Glomerular visceral epithelial cell (primary cell): ENCODE results near the gene DDX10.
"Not testable (repeated sequence)": the region's sequence is repeated elsewhere in the genome, so short reads cannot be mapped to it uniquely, and the experiment has no call there.

ENCODE experiments used
- DNase-seq: peaks from one replicate; pipeline ENCODE4 v3.0.0-alpha.2; 2016; ENCODE audit errors: extremely low spot score

Gene DDX10

DNA sequence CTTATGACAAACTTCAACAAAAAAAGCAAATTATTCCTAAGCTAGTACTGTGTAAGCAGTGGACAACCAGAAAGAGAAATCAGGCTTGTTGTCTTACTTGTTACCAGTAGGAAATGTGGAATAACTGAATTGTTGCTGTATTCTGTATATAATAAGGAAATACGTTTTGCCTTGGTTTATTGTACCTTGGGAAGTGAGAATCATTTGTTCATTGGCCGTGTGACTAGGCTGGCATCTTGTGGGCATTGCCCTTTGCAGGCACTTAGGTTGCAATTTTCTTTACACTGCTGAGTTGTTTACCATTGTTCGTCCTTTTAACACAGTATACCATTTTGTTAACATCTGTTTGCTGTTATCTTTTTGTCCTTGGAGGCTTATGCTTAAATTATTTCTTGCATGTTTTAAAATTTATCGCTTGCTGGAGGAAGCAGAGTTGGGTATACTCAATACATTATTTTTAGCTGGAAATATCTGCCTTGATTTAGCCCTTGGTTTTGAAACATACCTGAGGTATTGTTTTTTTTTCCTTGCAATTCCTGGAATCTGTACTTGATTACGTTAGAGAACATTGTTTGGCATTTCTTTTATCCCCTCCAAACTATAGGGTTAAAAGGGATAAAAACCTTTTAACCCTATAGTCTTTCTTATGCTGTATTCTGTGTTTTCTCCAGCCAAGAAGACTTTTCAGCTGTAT lies 109.3 kb downstream of the DDX10 start:
- no peak for DNase-seq

DNA sequence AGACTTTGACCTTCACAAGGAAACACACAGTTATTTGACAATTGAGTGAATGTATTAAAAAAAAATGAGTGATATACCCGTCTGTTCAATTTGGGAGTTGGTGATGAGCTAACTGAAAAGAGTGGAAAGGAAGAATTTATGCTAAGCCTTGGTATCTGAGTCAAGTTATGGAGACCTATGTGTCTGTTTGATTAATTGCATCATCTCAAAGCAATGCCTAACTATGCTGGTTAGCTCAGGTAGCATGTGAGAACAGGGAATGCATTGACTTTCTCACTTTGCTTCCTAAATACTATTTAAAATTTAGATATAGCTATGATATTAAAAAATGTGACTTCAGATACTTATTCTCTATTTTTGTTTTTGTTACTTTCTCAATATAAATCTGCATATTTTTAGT lies 110.5 kb downstream of the DDX10 start:
- DNase-seq = peak; percentile 7

DNA sequence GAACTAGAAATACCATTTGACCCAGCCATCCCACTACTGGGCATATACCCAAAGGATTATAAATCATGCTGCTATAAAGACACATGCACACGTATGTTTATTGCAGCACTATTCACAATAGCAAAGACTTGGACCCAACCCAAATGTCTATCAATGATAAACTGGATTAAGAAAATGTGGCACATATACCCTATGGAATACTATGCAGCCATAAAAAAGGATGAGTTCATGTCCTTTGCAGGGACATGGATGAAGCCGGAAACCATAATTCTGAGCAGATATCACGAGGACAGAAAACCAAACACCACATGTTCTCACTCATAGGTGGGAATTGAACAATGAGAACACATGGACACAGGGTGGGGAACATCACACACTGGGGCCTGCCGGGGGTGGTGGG lies 114.3 kb downstream of the DDX10 start:
- DNase-seq = not testable (repeated sequence)

DNA sequence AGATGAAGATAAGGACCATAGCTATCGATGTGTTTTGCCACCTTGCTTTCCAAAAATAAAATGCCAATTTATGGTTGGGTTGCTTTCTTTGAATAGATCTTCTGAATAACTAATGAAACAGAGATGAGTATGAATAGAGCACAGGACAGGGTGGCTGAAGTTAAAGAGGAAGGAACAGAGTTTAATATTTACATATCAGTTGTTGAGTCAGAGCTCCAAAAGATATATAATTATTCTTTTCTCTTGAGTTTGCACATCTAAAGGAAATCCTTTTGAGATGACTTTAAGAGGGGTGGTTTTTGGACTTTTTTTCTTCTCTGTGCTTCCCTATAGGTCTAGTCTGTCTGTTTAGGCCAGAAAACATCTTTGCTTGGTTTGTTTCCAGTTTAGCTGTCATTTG lies 115.2 kb downstream of the DDX10 start:
- DNase-seq = no peak

DNA sequence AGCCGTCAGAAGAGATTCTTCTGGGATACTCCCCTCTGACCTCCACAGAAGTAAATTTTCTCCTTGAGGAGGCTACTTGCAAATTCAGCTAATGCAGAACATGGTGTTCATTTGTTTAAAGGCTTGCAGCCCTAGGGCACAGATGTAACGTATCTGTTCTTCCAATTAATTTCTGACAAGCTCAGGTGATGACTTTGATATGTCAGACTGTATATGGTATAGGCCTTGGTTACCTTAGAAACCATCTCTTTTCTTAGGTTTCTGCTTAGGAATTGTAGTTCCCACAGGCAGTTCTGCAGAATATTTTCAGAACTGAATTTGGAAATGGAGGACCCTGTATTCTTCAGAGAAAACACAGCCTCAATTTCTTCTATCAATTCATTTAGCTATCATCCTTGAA lies 117.1 kb downstream of the DDX10 start:
- DNase-seq = no peak

DNA sequence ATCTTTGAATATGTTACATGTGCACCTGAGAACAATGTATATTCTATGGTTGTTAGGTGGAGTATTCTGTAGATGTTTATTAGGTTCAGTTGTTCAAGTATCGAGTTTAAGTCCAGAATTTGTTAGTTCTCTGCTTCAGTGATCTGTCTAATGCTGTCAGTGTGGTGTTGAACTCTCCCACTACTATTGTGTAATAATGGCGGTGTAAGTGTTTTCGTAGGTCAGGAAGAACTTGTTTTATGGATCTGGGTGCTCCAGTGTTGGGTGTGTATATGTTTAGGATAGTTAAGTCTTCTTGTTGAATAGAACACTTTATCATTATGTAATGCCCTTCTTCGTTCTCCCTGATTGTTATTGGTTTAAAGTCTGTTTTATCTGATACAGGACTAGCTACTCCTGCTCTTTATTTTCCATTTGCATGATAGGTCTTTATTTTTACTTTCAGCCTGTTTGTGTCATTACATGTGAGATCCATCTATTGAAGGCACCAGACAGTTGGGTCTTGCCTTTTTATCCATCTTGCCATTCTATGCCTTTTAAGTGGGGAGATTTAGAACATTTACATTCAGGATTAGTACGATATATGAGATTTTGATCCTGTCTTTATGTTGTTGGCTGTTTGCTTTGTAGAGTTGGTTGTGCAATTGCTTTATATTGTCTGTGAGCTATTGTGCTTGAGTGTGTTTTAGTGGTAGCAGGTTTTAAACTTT lies 121.6 kb downstream of the DDX10 start:
- DNase-seq = no peak

DNA sequence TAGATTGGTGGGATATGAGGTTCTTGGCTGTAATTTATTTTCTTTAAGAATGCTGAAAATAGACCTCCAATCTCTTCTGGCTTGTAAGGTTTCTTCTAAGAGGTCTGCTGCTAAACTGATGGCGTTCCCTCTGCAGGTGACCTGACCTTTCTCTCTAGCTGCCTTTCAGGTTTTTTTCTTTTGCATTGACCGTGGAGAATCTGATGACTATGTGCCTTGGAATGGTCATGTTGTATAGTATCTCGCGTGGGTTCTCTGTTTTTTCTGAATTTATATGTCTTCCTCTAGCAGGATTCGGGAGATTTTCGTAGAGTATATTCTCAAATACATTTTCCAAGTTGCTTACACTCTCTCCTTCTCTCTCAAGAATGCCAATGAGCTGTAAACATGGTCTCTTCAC lies 122.2 kb downstream of the DDX10 start:
- no peak for DNase-seq

DNA sequence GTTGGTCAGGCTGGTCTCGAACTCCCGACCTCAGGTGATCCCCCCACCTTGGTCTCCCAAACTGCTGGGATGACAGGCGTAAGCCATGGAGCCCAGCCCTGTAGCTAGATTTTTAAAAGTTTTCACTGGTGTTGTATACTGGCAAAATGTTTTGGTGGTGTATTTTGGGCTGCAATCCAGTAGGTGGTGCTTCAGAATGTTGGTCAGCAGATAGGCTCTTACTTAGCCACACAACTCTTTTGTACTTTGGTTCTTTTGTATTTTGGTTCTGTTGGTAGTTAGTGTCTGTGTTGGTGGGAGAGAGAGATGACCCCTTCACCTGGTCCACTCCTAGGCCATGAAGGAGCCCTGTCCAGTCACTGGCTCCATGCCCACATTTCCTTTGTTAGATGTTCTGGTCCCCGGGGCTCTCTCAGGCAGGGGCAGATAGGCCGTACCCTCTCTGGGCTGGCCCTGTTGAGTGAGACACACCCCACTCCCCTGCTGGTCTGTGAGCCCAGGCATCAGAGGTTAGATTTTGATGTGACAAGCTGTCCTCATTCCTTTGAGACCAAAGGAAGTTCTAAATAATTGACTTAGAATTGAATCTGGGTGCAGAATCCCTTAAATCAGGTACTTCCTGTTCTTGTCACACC lies 123.8 kb downstream of the DDX10 start:
- DNase-seq = no peak

DNA sequence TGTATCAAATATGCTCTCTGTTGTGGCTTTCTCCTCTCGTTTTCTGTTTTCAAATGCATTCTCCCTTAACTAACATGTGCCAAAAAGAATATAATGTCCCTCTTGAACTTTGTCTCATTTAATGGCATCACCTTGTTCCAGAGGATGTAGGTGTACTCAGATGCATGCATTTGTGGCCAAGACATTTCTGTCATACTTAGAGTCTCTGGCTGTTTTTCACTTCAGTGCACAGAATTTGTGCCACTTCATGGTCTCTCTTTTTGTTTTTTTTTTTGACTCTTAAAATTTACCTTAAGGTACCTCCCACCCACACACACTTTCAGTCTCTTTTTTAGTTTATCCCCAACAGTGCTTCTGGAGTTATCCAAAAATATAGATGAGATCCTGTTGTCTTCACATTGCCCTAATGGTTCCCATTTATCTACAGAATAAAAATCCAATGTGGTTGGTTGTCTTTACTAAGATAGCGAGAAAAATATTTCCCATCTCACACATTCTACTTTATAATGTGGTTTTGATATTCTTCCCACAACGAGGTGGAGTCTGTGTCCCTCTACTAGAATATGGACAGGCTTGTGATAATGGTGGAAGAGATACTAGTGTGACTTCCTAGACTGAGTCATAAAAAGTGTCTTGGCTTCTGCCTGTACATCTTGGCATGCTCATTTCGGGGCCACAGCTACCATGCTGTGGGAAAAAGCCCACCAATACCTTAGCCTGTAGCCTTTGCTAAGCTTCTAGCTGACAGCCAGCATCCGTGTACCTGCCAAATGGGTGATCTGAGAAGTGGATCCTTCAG lies 125.8 kb downstream of the DDX10 start:
- no peak for DNase-seq

DNA sequence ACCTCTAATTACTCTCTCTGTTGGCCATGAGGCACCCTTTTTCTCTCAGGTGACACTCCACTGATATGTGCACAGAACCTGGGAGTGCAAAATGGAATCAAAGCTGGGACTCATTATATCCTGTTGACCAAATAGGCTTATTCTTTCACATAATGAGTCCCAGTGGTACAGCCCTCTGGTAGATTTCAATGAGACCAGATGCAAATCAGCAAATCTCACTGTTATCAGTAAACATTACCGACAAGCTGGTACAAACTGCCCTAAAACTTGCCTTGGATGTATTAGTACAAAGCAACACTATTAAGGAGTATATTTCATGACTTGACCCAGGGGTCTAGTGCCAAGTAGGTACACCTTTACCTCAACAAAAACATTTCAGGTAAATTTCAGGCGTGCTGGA lies 128.3 kb downstream of the DDX10 start:
- no peak for DNase-seq

DNA sequence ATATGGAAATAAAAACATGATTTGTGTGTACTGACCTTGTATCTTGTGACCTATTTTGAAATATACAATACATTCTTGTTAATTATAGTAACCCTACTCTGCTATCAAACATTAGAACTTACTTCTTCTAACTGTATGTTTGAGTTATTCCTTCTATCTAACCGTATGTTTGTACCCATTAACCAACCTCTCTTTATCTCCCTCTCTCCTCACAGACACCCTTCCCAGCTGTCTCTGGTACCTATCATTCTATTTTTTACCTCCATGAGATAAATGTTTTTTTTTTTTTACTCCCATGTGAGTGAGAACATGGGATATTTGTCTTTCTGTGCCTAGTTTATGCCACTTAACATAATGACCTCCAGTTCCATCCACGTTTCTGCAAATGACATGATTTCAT lies 128.7 kb downstream of the DDX10 start:
- DNase-seq = no peak

DNA sequence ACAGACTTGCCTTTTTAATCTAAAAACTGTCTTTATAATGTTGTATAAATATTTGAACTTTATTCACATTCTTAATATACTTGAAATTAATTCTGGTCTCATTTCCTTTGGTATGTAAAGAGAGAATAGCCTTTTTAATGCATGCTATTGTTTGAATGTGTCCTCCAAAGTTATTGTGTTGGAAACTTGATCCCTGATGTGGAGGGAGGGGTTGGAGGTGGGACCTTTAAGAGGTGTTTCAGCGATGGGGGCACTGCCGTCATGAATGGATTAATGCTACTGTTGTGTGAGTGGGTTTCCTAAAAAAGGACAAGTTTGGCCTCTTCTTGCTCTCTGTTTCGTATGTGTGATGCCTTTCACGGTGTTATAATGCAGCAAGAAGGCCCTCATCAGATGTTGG lies 131.7 kb downstream of the DDX10 start:
- no peak for DNase-seq

DNA sequence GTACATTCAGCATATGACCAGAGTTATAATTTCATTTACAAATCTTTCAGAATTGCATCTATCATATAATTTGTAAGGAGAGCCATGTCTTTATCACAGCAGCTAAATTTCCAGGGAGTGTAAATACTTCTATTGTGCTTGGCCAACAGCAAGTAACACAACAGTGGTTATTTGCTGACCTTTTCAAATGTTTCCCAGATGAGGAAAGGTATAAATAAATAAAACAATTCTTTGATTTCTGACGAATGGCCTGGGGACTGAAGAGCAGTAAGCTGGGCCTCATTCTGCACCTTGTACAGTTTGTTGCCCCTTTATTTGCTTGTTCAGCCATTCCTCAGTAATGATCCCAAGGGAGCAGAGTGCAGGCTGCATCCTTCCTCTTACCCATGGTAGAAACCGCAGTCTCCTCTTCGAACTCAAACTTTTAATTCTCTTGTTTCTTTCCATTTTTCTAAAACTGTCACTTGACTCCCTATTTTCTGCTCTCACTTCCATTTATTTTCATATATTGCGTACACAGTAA lies 132.8 kb downstream of the DDX10 start:
- no peak for DNase-seq

DNA sequence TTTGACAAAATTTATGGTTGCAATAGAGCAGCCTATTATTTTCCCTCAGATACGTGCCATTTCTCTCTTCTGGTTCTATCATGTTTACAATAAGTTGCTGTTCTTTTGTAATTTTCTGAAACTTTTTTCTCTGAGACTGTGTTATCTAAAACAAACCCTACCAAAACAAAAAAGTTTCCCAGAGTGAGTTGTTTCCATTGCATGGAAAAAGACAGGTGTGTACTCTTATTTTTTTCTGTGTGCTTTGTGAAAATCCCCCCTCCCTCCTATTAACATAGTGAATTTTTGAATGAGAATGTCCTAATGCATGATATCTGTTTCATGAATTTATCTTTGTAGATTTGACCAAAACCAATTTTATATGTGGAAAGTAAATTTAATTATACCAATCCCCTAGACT lies 137.6 kb downstream of the DDX10 start:
- no peak for DNase-seq

DNA sequence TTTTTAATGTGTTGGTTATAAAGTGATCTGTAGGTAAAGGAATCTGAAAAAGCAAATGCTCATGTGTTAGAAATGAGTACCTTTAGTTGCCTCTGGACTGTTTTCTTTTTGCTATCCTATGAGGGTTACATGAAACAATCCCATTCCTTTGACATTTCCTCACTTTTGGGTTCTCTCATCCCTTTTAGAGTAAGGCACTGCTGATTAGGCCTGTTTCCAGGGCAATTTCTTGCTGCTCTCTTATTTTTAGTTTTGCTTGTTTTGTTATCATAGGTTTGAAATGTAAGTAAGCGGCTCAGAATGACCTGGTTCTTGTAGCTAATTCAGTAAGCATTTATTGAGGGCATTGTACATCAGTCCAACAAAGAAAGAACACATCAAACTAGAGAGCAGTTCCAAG lies 138.9 kb downstream of the DDX10 start:
- DNase-seq = no peak

DNA sequence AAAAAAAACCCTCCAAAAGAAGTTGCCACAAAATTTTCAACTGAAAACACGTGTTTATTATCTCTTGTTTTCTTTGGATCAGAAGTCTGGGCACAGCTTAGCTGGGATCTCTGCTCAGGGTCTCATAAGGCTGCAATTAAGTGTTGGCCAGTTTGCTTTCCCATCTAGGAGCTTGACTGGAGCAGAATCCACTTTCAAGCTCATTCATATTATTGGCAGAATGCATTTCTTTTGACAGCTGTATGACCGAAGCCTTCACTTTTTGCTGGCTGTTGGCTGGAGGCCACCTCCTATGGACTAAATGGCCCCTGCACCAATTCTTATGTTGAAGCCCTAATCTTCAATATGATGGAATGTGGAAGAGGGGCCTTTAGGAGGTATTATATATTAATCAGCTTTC lies 139.6 kb downstream of the DDX10 start:
- no peak for DNase-seq

DNA sequence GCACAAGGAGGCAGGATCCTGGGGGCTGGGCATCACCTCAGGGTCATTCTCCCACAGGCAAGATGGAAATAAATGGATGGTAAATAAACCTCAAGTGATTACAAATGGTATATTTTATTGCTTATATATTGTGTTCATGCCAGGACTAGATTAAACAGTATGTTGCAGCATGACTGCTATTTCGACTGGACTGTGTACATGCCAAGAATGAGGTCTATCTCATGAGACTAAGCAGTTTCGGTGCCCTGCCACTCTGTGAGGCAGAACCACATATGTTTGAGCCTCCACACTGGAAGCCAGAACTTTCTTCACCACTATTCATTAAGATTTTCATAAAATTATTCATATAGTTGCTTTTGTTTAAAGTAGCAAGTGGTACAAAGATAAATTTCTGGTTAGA lies 140.2 kb downstream of the DDX10 start:
- no peak for DNase-seq

DNA sequence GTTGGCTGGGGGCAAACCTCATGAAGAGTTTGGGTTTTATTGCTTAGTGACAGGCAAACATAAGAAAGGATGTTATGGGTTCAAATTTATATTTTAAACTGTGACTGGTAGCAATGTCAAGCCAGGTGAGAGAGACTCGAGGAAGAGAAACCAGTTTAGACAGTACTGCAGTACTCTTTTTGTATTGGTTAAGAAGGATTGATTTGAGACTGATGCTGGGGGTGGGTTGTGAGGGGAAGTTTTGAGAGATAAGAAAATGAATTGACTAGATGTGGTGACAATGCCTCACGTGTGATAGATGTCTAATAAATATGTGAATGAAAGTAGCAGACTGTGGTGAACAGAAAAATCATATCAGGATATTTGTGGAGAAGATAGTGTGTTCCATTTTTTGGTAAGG lies 142.4 kb downstream of the DDX10 start:
- no peak for DNase-seq

DNA sequence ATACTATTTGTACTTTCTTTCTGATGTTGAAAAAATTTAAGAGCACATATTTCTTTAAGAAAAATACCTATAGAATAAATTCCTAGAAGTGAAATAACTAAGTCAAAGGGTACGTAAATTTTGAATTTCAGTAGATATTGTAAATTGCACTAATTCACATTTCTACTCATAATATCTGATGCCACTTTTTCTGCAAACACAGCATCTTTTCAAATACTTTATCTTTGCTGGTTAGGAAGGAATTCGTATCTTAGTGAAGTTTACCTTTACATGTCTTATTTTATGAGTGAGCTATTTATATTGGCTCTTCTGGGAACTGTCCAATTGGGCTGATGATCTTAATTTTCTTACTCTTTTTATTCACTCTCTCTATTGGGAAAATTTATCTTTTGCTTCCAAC lies 148.2 kb downstream of the DDX10 start:
- no peak for DNase-seq

DNA sequence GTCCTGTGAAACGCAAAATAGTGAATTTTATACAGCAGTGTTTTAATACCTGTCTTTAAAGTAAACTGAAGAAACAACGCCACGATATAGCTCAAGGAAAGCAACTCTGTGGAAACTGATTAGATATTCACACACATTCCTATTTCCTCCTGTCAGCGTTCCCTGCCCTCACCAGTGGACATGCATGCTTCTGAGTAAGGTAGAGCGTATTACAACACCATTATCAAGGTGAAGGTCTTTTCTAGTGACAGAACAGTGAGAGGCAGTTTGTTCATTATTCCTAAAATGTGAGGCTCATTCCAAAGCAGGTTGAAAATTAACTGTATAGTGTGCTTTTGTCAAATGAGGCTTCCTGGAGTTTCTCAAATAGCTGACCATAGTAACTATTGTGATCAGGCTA lies 153.1 kb downstream of the DDX10 start:
- DNase-seq = no peak

DNA sequence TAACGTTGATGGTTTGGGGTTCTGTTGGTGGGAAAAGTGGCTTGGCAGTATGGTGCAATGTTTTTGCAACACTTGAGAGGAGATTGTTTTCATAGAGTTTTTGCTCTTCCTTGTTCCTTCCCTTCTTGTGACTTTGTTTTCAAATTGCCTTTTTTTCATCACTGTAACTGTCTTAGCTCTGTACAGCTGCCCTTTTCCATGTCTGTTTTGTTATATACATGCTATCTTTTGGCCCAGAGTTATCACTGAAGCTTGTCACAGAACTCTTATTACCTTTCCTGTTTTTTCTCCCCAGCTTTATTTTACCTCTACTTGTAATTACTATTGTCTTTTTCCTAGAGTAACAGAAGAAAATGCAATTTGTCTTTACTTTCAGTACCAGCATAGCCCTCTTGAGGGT lies 154.1 kb downstream of the DDX10 start:
- no peak for DNase-seq

DNA sequence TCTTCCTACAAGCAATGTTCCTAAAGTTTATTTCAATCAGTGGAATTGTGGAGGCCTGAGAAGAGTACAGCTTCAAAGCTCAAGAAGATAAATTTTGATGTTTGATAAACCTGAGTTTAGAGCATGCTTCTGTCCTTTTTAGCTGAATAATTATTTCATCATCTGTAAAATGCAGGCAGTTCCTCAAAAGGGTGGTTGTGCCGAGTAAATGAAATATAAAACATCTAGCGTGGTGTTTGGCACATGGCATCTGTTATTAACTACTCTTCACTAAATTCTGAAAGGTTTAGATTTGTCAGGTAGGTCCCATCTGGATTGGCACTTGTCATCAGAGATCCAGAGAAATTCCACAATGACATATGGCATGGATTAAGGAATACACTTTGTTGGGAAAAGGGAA lies 155.1 kb downstream of the DDX10 start:
- DNase-seq = no peak
